Measurements from ENCODE around the gene SPECC1. TPM values are rescaled to one million over a fixed set of nuclear protein-coding genes. Genes with fewer than 3 reads are reported as not detected.

Gene SPECC1
- total and polyA plus RNA-seq, 9 of the 15 experiments (the other 6 are each of a cell fraction or from before 2014, with no cell fraction given) = 2.4 to 19.6 (median 14.7) TPM

GRCh38 chr17:20043021-20043420 is 33.9 kb downstream of the SPECC1 start:
- in situ Hi-C loops (cut with MboI) = no loop called here
- H3K27me3 ChIP-seq (ENCODE audit: control insufficient read depth in 2 of 2, insufficient read depth in 2 of 2, low read length in 2 of 2) = no peaks in the 10 kb centered on the region
- POLR2A ChIA-PET = interaction anchor here (0.6 to 0.7 kb wide), 2 partner anchors 11 to 143 kb away, joined by 3 read pairs; no protein-coding TSS in a partner anchor
- H3K4me1 ChIP-seq (replicated peaks in 1 of 2; ENCODE audit: control insufficient read depth in 2 of 2, insufficient read depth in 2 of 2, low read length in 2 of 2) = no peaks in the 10 kb centered on the region; a peak in 1 of 5 replicates
- no peaks in the 10 kb centered on the region for H3K9me3 ChIP-seq (replicated peaks; ENCODE audit: control insufficient read depth, insufficient read depth, low read depth, low read length)
- no TSS peak for BruUV-seq (replicated peaks)
- H3K79me2 ChIP-seq (ENCODE audit: control insufficient read depth, insufficient read depth, low read length) = no peaks in the 10 kb centered on the region
- peaks cover 4% of the 10 kb centered on the region; the same call in 1 of the 2 replicates for H4K20me1 ChIP-seq (replicated peaks; ENCODE audit: control insufficient read depth, insufficient read depth, low read length)
- DNase-seq (ENCODE audit: extremely low read depth in 1 of 4, low spot score in 3 of 4) (no peak), ATAC-seq (no peak), FAIRE-seq (no peak)
- no peak overlapping the region for H3K27ac ChIP-seq (ENCODE audit: extremely low read depth, low read depth, low read length)
- no peak overlapping the region for H3K4me2 ChIP-seq (ENCODE audit: insufficient read depth, low read length)
- H3K9me1 ChIP-seq (ENCODE audit: control insufficient read depth, insufficient read depth, low read length) = no peaks in the 10 kb centered on the region
- no peak overlapping the region for H3K9ac ChIP-seq (ENCODE audit: insufficient read depth in 1 of 2, low read depth in 2 of 2, low read length in 2 of 2)
- no peak overlapping the region for H3K4me3 ChIP-seq
- WGBS (ENCODE audit: insufficient coverage, low coverage, missing lambda C conversion rate) = 93% methylated on average over 3 of the region's 3 CpGs
- no peaks in the 10 kb centered on the region; the same call in 2 of the 3 replicates for H3K36me3 ChIP-seq (ENCODE audit: control insufficient read depth, insufficient read depth, low read length)
- intact Hi-C loops (cut with micrococcal nuclease) = no loop called here
- H2AFZ ChIP-seq (ENCODE audit: low read depth, low read length) = no peak overlapping the region
- CTCF ChIA-PET (ENCODE audit: low intra/inter-chr PET ratio) = no interaction called here
- TF ChIP-seq KLF1 (tag; IDR thresholded peaks at IDR 0.05) (no peak), ZC3H8 (IDR thresholded peaks at IDR 0.05) (no peak), HNRNPK (IDR thresholded peaks at IDR 0.05; ENCODE audit: low read depth, low read length, poor library complexity, severe bottlenecking) (no peak), ZNF232 (CRISPR knock-in tag; IDR thresholded peaks at IDR 0.05) (no peak), ATF4 (CRISPR knock-in tag; IDR thresholded peaks at IDR 0.05) (no peak), ILF3 (IDR thresholded peaks at IDR 0.05; ENCODE audit: borderline replicate concordance) (no peak), YY1 (IDR thresholded peaks at IDR 0.05; ENCODE audit: borderline replicate concordance in 1 of 3, control insufficient read depth in 1 of 3, extremely low read depth in 1 of 3, insufficient read depth in 3 of 3, insufficient read length in 1 of 3, insufficient replicate concordance in 2 of 3, low read depth in 1 of 3, low read length in 2 of 3) (no peak), ARID3A (IDR thresholded peaks at IDR 0.05; ENCODE audit: borderline replicate concordance, low read depth, low read length) (no peak), MTA2 (IDR thresholded peaks at IDR 0.05; ENCODE audit: low read depth) (no peak), ZNF282 (CRISPR knock-in tag; IDR thresholded peaks at IDR 0.05) (no peak)
